Stomach smooth muscle (tissue), 2 donors: ENCODE measurements around the gene DYNC1LI2.
A peak's percentile ranks its signal among the peaks of the same experiment; 100 is the strongest.

Experiments used
- H3K27ac ChIP-seq: one replicate; pipeline ENCODE4 v1.7.0; 2013; ENCODE audit warnings: mild to moderate bottlenecking, low read length, inconsistent platforms
- H3K27me3 ChIP-seq, 2 donors: one replicate each; pipeline ENCODE4 v1.7.0; 2013; ENCODE audit warnings: low read length in 2 of 2; ENCODE audit not compliant: insufficient read depth in 2 of 2, control insufficient read depth in 1 of 2
- H3K36me3 ChIP-seq, 2 donors: one replicate each; pipeline ENCODE4 v1.7.0; 2013; ENCODE audit warnings: low read length in 2 of 2; ENCODE audit not compliant: control insufficient read depth in 2 of 2, insufficient read depth in 2 of 2
- H3K4me1 ChIP-seq: one replicate; pipeline ENCODE4 v1.7.0; 2013; ENCODE audit warnings: low read length; ENCODE audit not compliant: control insufficient read depth, insufficient read depth
- H3K4me3 ChIP-seq, 2 donors: one replicate each; pipeline ENCODE4 v1.7.0; 2013; ENCODE audit warnings: low read length in 2 of 2
- H3K9ac ChIP-seq, 2 donors: one replicate each; pipeline ENCODE4 v1.7.0; 2013; ENCODE audit warnings: low read length in 2 of 2, mild to moderate bottlenecking in 1 of 2
- H3K9me3 ChIP-seq, 2 donors: one replicate each; pipeline ENCODE4 v1.7.0; 2013; ENCODE audit warnings: low read length in 2 of 2; ENCODE audit not compliant: control insufficient read depth in 2 of 2
- donor health status: healthy.
- donor health status: Pancreatic carcinoma.

DYNC1LI2 gene

DNA sequence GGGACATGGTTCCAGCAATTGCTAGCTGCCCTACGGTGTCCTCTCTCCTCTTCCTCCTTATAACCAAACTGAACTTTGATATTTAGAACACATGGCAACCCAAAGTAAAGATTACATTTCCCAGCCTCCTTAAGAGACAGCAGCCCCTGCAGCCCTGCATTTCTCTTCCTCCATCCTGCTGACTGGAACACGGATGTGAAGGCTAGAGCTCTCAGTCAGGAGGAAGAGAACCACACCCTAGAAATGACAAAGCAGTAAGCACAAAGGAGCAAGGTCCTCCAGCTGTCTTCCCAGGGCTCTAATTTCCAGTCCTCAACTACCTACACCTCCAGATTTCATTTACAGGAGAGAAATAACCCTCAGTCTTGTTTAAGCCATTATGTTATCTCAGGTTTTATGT lies 10.9 kb downstream of the DYNC1LI2 start:
- no peak overlapping the region for H3K4me3 ChIP-seq
- peak overlapping the region in 1 of 2 donors; percentile 50 for H3K9ac ChIP-seq
- peaks cover 29 to 32% of the 10 kb centered on the region in 2 donors for H3K36me3 ChIP-seq
- H3K27me3 ChIP-seq, result no peaks in the 10 kb centered on the region
- peak overlapping the region; percentile 88 for H3K27ac ChIP-seq
- no peaks in the 10 kb centered on the region for H3K9me3 ChIP-seq
- peaks cover 32% of the 10 kb centered on the region for H3K4me1 ChIP-seq

GRCh38 chr16:66740010-66740409 lies 11.4 kb downstream of the DYNC1LI2 start:
- Histone ChIP-seq H3K9ac (no peak overlapping the region), H3K4me3 (no peak overlapping the region), H3K27me3 (no peaks in the 10 kb centered on the region), H3K36me3 (peaks cover 30 to 34% of the 10 kb centered on the region in 2 donors), H3K9me3 (no peaks in the 10 kb centered on the region), H3K27ac (peak overlapping the region; percentile 88), H3K4me1 (peaks cover 32% of the 10 kb centered on the region)

DNA sequence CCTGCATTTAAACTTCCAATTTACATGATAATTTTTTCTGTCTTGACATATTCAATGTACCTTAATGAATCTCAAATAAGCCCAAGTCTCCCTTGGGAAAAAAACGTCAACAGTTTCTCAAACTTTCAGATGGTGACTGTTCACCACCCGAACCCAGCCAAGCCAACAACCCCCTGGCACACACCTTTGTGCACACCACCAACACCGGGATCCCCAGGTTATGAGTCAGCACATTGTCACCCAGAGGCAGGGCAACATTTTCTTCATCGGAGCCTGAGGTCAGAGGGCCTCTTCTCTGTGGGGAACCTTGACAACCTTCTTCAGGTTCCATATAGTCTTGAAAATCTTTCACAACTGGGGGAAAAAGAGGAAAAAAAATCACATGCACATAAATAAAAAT lies 15.5 kb downstream of the DYNC1LI2 start:
- Histone ChIP-seq H3K27ac (no peak overlapping the region), H3K36me3 (peaks cover 54 to 61% of the 10 kb centered on the region in 2 donors), H3K9me3 (no peaks in the 10 kb centered on the region), H3K27me3 (no peaks in the 10 kb centered on the region), H3K4me3 (no peak overlapping the region), H3K4me1 (peaks cover 17% of the 10 kb centered on the region), H3K9ac (no peak overlapping the region)

- Histone ChIP-seq H3K27me3 (no peaks in the 10 kb centered on the region), H3K4me3 (no peak overlapping the region), H3K36me3 (peaks cover 63 to 65% of the 10 kb centered on the region in 2 donors), H3K9me3 (no peaks in the 10 kb centered on the region), H3K27ac (no peak overlapping the region), H3K9ac (no peak overlapping the region), H3K4me1 (peaks cover 9% of the 10 kb centered on the region)
Observed at GRCh38 chr16:66731101-66731500, 20.3 kb downstream of the DYNC1LI2 start.

DNA sequence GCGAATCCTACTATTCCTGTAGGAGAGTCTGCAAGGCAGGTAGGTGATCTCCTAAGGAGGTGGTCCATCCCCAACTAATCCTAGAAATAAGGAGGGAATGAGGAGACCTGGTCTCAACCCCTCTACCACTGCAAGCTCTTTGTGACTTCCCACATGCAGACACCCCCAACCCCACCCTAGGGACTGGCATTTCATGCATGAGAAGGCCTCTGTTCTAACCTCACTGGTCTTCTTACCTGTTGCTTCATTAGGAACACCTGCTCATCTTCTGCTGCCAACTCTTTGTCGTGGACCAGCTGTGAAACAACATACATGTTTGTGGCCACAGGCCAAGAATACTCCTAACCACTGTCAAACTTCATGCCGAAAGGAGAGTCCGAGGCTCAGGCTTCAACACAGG lies 22.6 kb downstream of the DYNC1LI2 start:
- peaks cover 69 to 70% of the 10 kb centered on the region in 2 donors for H3K36me3 ChIP-seq
- H3K27me3 ChIP-seq, result no peaks in the 10 kb centered on the region
- H3K4me1 ChIP-seq, result peaks cover 9% of the 10 kb centered on the region
- no peaks in the 10 kb centered on the region for H3K9me3 ChIP-seq
- no peak overlapping the region for H3K4me3 ChIP-seq
- peak overlapping the region in 1 of 2 donors; percentile 21 for H3K9ac ChIP-seq
- H3K27ac ChIP-seq, result no peak overlapping the region

DNA sequence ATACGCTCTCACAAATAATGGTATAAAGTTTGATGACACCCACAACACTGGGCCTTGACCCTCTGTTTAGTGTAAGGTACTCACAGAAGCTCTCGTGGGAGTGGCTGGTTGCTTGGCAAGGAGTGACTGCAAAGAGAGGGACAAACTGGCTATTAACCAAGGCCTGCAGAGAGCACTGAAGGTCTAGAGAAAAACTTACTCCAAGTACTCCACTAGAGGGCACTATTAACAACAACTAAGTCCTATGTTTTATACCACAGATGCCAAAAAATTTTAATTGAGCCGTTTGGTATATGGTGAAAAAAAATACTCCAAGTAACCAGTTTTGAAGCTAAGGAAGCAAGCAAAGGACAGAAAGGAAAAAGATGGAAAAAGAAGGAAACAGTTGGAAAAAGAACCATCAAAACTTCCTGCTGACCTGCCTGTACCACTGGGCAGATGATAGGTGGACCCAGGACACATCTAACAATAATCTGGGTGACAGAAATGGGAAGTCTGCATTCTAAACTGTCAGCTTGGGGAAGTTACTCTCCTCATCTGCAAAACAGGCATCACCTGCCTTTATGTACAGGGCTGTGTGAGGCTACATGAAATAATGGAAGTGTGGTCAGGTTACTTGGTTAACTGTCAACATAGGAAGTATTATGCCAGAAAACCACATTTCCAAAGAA lies 23.2 kb downstream of the DYNC1LI2 start:
- H3K27ac ChIP-seq, result no peak overlapping the region

DNA sequence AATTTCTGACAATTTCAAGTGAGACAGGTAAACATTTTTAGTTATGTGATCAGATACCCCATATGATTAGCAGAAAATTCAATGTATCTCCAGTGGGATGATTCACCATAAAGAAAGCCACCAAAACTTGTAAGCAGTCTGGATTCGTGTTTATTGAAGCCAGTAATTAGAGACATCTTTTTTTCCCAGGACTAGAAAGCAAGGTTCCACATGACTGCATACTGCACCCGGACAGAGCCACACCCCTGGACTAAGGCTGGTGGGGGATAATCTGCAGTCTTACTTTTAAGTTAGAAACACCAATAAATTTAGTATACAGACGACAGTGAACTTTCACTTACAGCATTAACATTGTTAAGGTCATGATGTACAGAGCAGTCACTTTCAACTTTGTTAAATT lies 30.6 kb downstream of the DYNC1LI2 start:
- Histone ChIP-seq H3K27ac (no peak overlapping the region), H3K9me3 (no peaks in the 10 kb centered on the region), H3K4me3 (no peak overlapping the region), H3K9ac (no peak overlapping the region), H3K4me1 (no peaks in the 10 kb centered on the region), H3K27me3 (no peaks in the 10 kb centered on the region), H3K36me3 (peaks cover 33 to 41% of the 10 kb centered on the region in 2 donors)

More for the DNA sequence above, 23.2 kb downstream of the DYNC1LI2 start:
- H3K4me3 ChIP-seq, result no peak overlapping the region
- H3K27me3 ChIP-seq, result no peaks in the 10 kb centered on the region
- no peak overlapping the region for H3K9ac ChIP-seq
- H3K4me1 ChIP-seq, result peaks cover 9% of the 10 kb centered on the region
- peaks cover 70 to 71% of the 10 kb centered on the region in 2 donors for H3K36me3 ChIP-seq
- no peaks in the 10 kb centered on the region for H3K9me3 ChIP-seq

GRCh38 chr16:66719246-66719645 lies 32.2 kb downstream of the DYNC1LI2 start:
- H3K27me3 ChIP-seq, result no peaks in the 10 kb centered on the region
- peaks cover 22 to 30% of the 10 kb centered on the region in 2 donors for H3K36me3 ChIP-seq
- H3K27ac ChIP-seq, result no peak overlapping the region
- H3K9me3 ChIP-seq, result no peaks in the 10 kb centered on the region
- no peaks in the 10 kb centered on the region for H3K4me1 ChIP-seq
- no peak overlapping the region for H3K9ac ChIP-seq
- H3K4me3 ChIP-seq, result no peak overlapping the region

GRCh38 chr16:66717776-66718175 lies 33.6 kb downstream of the DYNC1LI2 start:
- Histone ChIP-seq H3K36me3 (peaks cover 8 to 15% of the 10 kb centered on the region in 2 donors), H3K4me3 (no peak overlapping the region), H3K4me1 (no peaks in the 10 kb centered on the region), H3K27me3 (no peaks in the 10 kb centered on the region), H3K27ac (no peak overlapping the region), H3K9ac (no peak overlapping the region), H3K9me3 (no peaks in the 10 kb centered on the region)

GRCh38 chr16:66717112-66717675 lies 34.2 kb downstream of the DYNC1LI2 start:
- no peaks in the 10 kb centered on the region for H3K27me3 ChIP-seq
- H3K27ac ChIP-seq, result no peak overlapping the region
- no peak overlapping the region for H3K9ac ChIP-seq
- H3K4me3 ChIP-seq, result no peak overlapping the region
- peaks cover 4 to 13% of the 10 kb centered on the region in 2 donors for H3K36me3 ChIP-seq
- H3K4me1 ChIP-seq, result no peaks in the 10 kb centered on the region
- no peaks in the 10 kb centered on the region for H3K9me3 ChIP-seq

- no peaks in the 10 kb centered on the region for H3K9me3 ChIP-seq
- no peak overlapping the region for H3K27ac ChIP-seq
- H3K4me3 ChIP-seq, result no peak overlapping the region
- no peaks in the 10 kb centered on the region for H3K27me3 ChIP-seq
- peaks cover 4 to 8% of the 10 kb centered on the region in 2 donors for H3K36me3 ChIP-seq
- H3K9ac ChIP-seq, result no peak overlapping the region
- no peaks in the 10 kb centered on the region for H3K4me1 ChIP-seq
Observed at GRCh38 chr16:66714654-66715307, 36.6 kb downstream of the DYNC1LI2 start.
